NCI-H460 (cell line): ENCODE results near the gene DAAM2. TPM values are rescaled to one million over a fixed set of nuclear protein-coding genes. Genes with fewer than 3 reads are reported as not detected.

Experiments used
- DNase-seq: peaks from one replicate; pipeline ENCODE4 v3.0.0-alpha.2; 2016; ENCODE audit warnings: low read depth; ENCODE audit errors: extremely low read depth
- polyA plus RNA-seq: library from polyadenylated mRNA; depleted of rRNA; stranded (reverse); fragments of >200 nt; gene quantifications from 2 replicates; pipeline ENCODE4 v1.2.3, GENCODE V29; 2014; cell fraction: nucleus; rRNA removed
- total RNA-seq: library from RNA; depleted of rRNA; stranded (reverse); fragments of >200 nt; shearing (Covaris generic); gene quantifications from 2 replicates; pipeline ENCODE4 v1.2.3, GENCODE V29; 2014; rRNA removed

Gene DAAM2
- total RNA-seq = 0.06 TPM in 1 of 2 replicates, not detected in the other
- polyA plus RNA-seq = 0.47 and 0.72 TPM in 2 replicates

- DNase-seq = no peak
Observed at GRCh38 chr6:39791850-39792539, at the start of gene DAAM2. DAAM2 (plus strand) TSS chr6:39792376; CDS start chr6:39856303, 63,927 bp downstream.

GRCh38 chr6:39746795-39747194 lies 45.4 kb upstream of the DAAM2 start:
- no peak for DNase-seq

GRCh38 chr6:39752835-39753724 lies 39.1 kb upstream of the DAAM2 start:
- no peak for DNase-seq

GRCh38 chr6:39753725-39754045 lies 38.5 kb upstream of the DAAM2 start:
- no peak for DNase-seq

- no peak for DNase-seq
Observed at GRCh38 chr6:39754514-39755115, 37.6 kb upstream of the DAAM2 start.

- DNase-seq = no peak
Observed at GRCh38 chr6:39755231-39755630, 36.9 kb upstream of the DAAM2 start.

- no peak for DNase-seq
Observed at GRCh38 chr6:39756582-39756981, 35.6 kb upstream of the DAAM2 start.

- no peak for DNase-seq
Observed at GRCh38 chr6:39758905-39759605, 33.1 kb upstream of the DAAM2 start.

GRCh38 chr6:39760226-39760952 lies 31.8 kb upstream of the DAAM2 start:
- DNase-seq = no peak

- DNase-seq = no peak
Observed at GRCh38 chr6:39765508-39766065, 26.6 kb upstream of the DAAM2 start.

GRCh38 chr6:39769012-39769411 lies 23.2 kb upstream of the DAAM2 start:
- no peak for DNase-seq

- no peak for DNase-seq
Observed at GRCh38 chr6:39770446-39770845, 21.7 kb upstream of the DAAM2 start.

- no peak for DNase-seq
Observed at GRCh38 chr6:39772559-39773273, 19.5 kb upstream of the DAAM2 start.

GRCh38 chr6:39773782-39774181 lies 18.4 kb upstream of the DAAM2 start:
- no peak for DNase-seq

GRCh38 chr6:39776581-39776980 lies 15.6 kb upstream of the DAAM2 start:
- DNase-seq = no peak

- DNase-seq = no peak
Observed at GRCh38 chr6:39777218-39777617, 15.0 kb upstream of the DAAM2 start.

GRCh38 chr6:39777661-39778060 lies 14.5 kb upstream of the DAAM2 start:
- no peak for DNase-seq

GRCh38 chr6:39778581-39779255 lies 13.5 kb upstream of the DAAM2 start:
- no peak for DNase-seq

- DNase-seq = no peak
Observed at GRCh38 chr6:39785281-39785680, 6.9 kb upstream of the DAAM2 start.
